Embryonic facial prominence (tissue), 1 donor: Measurements from ENCODE around the gene SEPHS1.
"Not testable (repeated sequence)": the region's sequence is repeated elsewhere in the genome, so short reads cannot be mapped to it uniquely, and the experiment has no call there.

Experiments used
- DNase-seq: peaks from one replicate; pipeline ENCODE4 v3.0.0-alpha.2; 2016; ENCODE audit errors: extremely low spot score

The SEPHS1 gene

GRCh38 chr10:13348216-13349017, at the start of gene SEPHS1:
SEPHS1 (minus strand) TSS chr10:13348293; CDS start chr10:13344950, 3,343 bp downstream.
- peak; percentile 43 for DNase-seq

DNA sequence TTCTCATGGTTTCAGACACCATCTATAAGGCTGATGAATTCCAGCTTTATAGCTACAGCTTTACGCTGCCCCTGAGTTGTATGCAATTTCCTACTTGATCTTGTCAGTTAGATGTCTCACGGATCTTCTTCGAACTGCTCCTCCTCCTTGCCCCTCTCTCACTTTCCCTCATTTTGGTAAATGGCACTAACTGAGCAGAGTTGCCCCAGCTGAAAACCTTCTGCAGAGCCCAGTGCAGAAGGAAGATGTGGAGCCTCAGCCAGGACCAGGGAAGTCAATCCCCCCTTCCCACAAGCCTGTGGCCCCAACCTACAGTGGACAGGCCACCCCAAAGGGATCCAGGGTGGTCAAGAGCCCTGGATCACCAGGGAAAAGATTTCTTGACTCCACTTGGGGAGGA, 49.0 kb upstream of the SEPHS1 start:
- no peak for DNase-seq

- DNase-seq: no peak
These were observed 48.3 kb upstream of the SEPHS1 start for GRCh38 chr10:13396369-13396768.

DNA sequence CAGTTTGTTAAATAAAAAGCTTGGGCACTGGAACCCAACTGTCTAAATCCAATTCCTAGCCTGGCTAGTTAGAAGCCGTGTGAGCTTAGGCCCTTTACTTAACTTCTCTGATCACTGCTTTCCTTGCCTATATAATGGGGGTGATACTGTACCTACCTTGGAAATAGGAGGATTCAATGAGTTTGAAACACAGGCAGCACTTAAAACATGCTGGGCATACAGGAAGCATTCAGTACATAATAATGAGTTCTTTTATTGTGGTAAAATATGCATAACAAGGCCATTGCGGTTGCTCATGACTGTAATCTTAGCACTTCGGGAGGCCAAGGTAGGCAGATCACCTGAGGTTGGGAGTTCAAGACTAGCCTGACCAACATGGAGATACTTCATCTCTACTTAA, 47.4 kb upstream of the SEPHS1 start:
- no peak for DNase-seq

DNA sequence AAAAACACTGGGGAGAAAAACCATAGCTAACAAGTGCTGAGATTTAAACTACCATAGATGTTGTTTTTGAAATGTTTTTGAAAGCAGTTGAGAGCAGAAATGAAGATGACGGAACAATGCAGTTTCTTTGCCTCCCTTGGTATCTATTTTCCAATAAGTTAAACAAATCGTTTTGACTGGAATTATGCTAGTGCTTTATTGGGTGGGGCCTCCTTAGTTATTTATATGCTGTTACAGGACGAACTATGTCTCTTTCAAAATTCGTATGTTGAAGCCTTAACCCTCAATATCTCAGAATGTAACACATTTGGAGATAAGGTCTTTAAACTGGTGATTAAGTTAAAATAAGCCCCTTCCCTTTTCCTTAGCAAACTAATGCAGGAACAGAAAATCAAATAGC, 45.5 kb upstream of the SEPHS1 start:
- DNase-seq: no peak

GRCh38 chr10:13392701-13393100, 44.6 kb upstream of the SEPHS1 start:
- no peak for DNase-seq

- DNase-seq: no peak
These were observed 42.8 kb upstream of the SEPHS1 start for GRCh38 chr10:13390604-13391522.

- DNase-seq: no peak
These were observed 40.6 kb upstream of the SEPHS1 start for GRCh38 chr10:13388478-13389230.

GRCh38 chr10:13386021-13386420, 37.9 kb upstream of the SEPHS1 start:
- DNase-seq: no peak

- no peak for DNase-seq
These were observed 35.3 kb upstream of the SEPHS1 start for GRCh38 chr10:13383399-13383761.

GRCh38 chr10:13382703-13383398, 34.8 kb upstream of the SEPHS1 start:
- DNase-seq: no peak

GRCh38 chr10:13379061-13379460, 31.0 kb upstream of the SEPHS1 start:
- not testable (repeated sequence) for DNase-seq

GRCh38 chr10:13376746-13377145, 28.7 kb upstream of the SEPHS1 start:
- no peak for DNase-seq

DNA sequence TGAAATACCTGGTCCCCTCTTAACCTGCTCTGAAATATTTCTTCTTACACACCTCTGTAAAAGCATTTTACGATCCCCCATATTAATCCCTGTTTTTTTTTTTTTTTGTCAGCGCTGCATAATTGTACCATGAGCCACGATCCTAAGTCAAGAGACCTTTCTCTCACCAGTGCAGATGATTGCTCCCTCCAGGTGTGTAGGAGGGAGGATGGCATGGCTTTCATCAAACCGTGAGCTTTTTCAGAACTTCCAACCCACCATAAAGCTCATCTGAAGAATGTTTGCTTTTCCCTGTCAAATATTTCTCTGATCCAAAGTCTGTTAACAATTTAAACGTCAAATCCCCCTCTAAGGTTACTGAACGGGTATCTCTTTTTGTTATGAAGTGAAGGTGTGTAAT, 28.2 kb upstream of the SEPHS1 start:
- no peak for DNase-seq

GRCh38 chr10:13375791-13376190, 27.7 kb upstream of the SEPHS1 start:
- DNase-seq: no peak

- DNase-seq: no peak
These were observed 25.6 kb upstream of the SEPHS1 start for GRCh38 chr10:13373644-13374043.

GRCh38 chr10:13372524-13372923, 24.4 kb upstream of the SEPHS1 start:
- DNase-seq: no peak

- DNase-seq: peak; percentile 82
These were observed 23.9 kb upstream of the SEPHS1 start for GRCh38 chr10:13371897-13372470.

- DNase-seq: no peak
These were observed 18.8 kb upstream of the SEPHS1 start for GRCh38 chr10:13366891-13367290.

GRCh38 chr10:13365831-13366230, 17.7 kb upstream of the SEPHS1 start:
- no peak for DNase-seq

- DNase-seq: no peak
These were observed 17.1 kb upstream of the SEPHS1 start for GRCh38 chr10:13365243-13365642.
